Neural progenitor cell (in vitro differentiated cells): ENCODE data around the gene CHM. TPM values are rescaled to one million over a fixed set of nuclear protein-coding genes. Genes with fewer than 3 reads are reported as not detected.

ENCODE experiments used
- DNase-seq: peaks from one replicate; pipeline ENCODE4 v3.0.0-alpha.2; 2016; ENCODE audit warnings: low spot score
- H2AFZ ChIP-seq: fragments of 200-600 bp; sonication (generic); replicated peaks from 2 replicates; pipeline ENCODE4 v1.6.1; 2016; ENCODE audit warnings: antibody characterized with exemption
- H3F3A ChIP-seq: fragments of 200-600 bp; sonication (generic); 2 replicates; pipeline ENCODE4 v1.6.1; 2016; ENCODE audit warnings: antibody characterized with exemption, low read depth
- H3K27ac ChIP-seq: fragments of 200-600 bp; sonication (generic); 2 replicates; pipeline ENCODE4 v1.5.1; 2016; ENCODE audit warnings: mild to moderate bottlenecking
- H3K27me3 ChIP-seq: fragments of 200-600 bp; sonication (generic); 2 replicates; pipeline ENCODE4 v1.6.1; 2016; ENCODE audit warnings: mild to moderate bottlenecking, moderate library complexity
- H3K36me3 ChIP-seq: fragments of 200-600 bp; sonication (generic); 2 replicates; pipeline ENCODE4 v1.5.1; 2016
- H3K4me1 ChIP-seq: fragments of 200-600 bp; sonication (generic); 2 replicates; pipeline ENCODE4 v1.6.1; 2016; ENCODE audit warnings: mixed run types
- H3K4me2 ChIP-seq: fragments of 200-600 bp; sonication (generic); 2 replicates; pipeline ENCODE4 v1.6.1; 2016
- H3K4me3 ChIP-seq: fragments of 200-600 bp; sonication (generic); 2 replicates; pipeline ENCODE4 v1.5.1; 2016
- H3K79me2 ChIP-seq: fragments of 200-600 bp; sonication (generic); 2 replicates; pipeline ENCODE4 v1.6.1; 2016; ENCODE audit warnings: low read depth
- H3K9ac ChIP-seq: fragments of 200-600 bp; sonication (generic); 2 replicates; pipeline ENCODE4 v1.6.1; 2016
- H3K9me3 ChIP-seq: fragments of 200-600 bp; sonication (generic); 2 replicates; pipeline ENCODE4 v1.5.1; 2016; ENCODE audit warnings: low read depth
- H4K20me1 ChIP-seq: fragments of 200-600 bp; sonication (generic); 2 replicates; pipeline ENCODE4 v1.6.1; 2016; ENCODE audit warnings: low read depth
- H3K27ac Mint-ChIP-seq: 3 replicates; pipeline ENCODE4 v1.8.0; 2021; ENCODE audit warnings: mixed read lengths
- H3K27me3 Mint-ChIP-seq: 2 replicates; pipeline ENCODE4 v1.8.0; 2022; ENCODE audit warnings: low read depth, mild to moderate bottlenecking, inconsistent platforms, moderate library complexity, mixed read lengths; ENCODE audit not compliant: insufficient read depth
- H3K36me3 Mint-ChIP-seq: 3 replicates; pipeline ENCODE4 v1.8.0; 2021; ENCODE audit warnings: mixed read lengths
- H3K4me1 Mint-ChIP-seq: 3 replicates; pipeline ENCODE4 v1.8.0; 2021; ENCODE audit warnings: mixed read lengths
- H3K4me3 Mint-ChIP-seq: 3 replicates; pipeline ENCODE4 v1.8.0; 2021; ENCODE audit warnings: mild to moderate bottlenecking, moderate library complexity, mixed read lengths
- H3K9me3 Mint-ChIP-seq: 3 replicates; pipeline ENCODE4 v1.8.0; 2020; ENCODE audit warnings: mixed read lengths
- CTCF ChIP-seq: fragments of 200-600 bp; sonication (generic); IDR thresholded peaks from 2 replicates; pipeline ENCODE4 v1.5.1; 2017; ENCODE audit warnings: antibody characterized with exemption, mild to moderate bottlenecking
- EZH2 ChIP-seq: fragments of 200-600 bp; sonication (generic); IDR thresholded peaks from 2 replicates; pipeline ENCODE4 v1.6.1; 2017; ENCODE audit warnings: antibody characterized with exemption, mild to moderate bottlenecking, moderate library complexity
- EZH2phosphoT487 ChIP-seq: fragments of 200-600 bp; sonication (generic); IDR thresholded peaks from 2 replicates; pipeline ENCODE4 v1.6.1; 2017; ENCODE audit warnings: antibody characterized with exemption
- total RNA-seq: library from RNA; depleted of rRNA; stranded (reverse); fragments of >200 nt; gene quantifications from 2 replicates; pipeline ENCODE4 v1.2.3, GENCODE V29; 2015; ENCODE audit warnings: low replicate concordance

Gene CHM
- total RNA-seq, 1 donor from 2014 or later = 24.0 TPM

GRCh38 chrX:86061407-86061806 is 14.0 kb upstream of the CHM start:
- Histone ChIP-seq H3K27ac (no peak overlapping the region), H3K79me2 (no peaks in the 10 kb centered on the region), H3K4me1 (no peaks in the 10 kb centered on the region), H3K4me3 (no peak overlapping the region), H4K20me1 (no peaks in the 10 kb centered on the region), H3K9me3 (no peaks in the 10 kb centered on the region), H3K9ac (no peak overlapping the region), H3K36me3 (no peaks in the 10 kb centered on the region), H3K27me3 (no peaks in the 10 kb centered on the region), H2AFZ (no peak overlapping the region), H3F3A (no peaks in the 10 kb centered on the region), H3K4me2 (no peak overlapping the region)
- H3K36me3 Mint-ChIP-seq = no peaks in the 10 kb centered on the region
- H3K27ac Mint-ChIP-seq = no peak overlapping the region
- no peaks in the 10 kb centered on the region for H3K27me3 Mint-ChIP-seq
- no peaks in the 10 kb centered on the region for H3K9me3 Mint-ChIP-seq
- DNase-seq = no peak
- no peak for TF ChIP-seq EZH2
- no peak for TF ChIP-seq CTCF
- no peak for TF ChIP-seq EZH2phosphoT487
- H3K4me1 Mint-ChIP-seq = no peaks in the 10 kb centered on the region
- H3K4me3 Mint-ChIP-seq = no peak overlapping the region

- H3K4me3 Mint-ChIP-seq = no peak overlapping the region
- no peak for DNase-seq
- peaks cover 2% of the 10 kb centered on the region for H3K4me1 Mint-ChIP-seq
- TF ChIP-seq CTCF (no peak), EZH2 (no peak), EZH2phosphoT487 (no peak)
- peak overlapping the region; percentile 78 for H3K27ac Mint-ChIP-seq
- Histone ChIP-seq H4K20me1 (no peaks in the 10 kb centered on the region), H3K4me1 (no peaks in the 10 kb centered on the region), H3K9me3 (peaks cover 6% of the 10 kb centered on the region), H2AFZ (no peak overlapping the region), H3K9ac (no peak overlapping the region), H3K27ac (no peak overlapping the region), H3K36me3 (no peaks in the 10 kb centered on the region), H3F3A (no peaks in the 10 kb centered on the region), H3K4me3 (no peak overlapping the region), H3K79me2 (peaks cover 5% of the 10 kb centered on the region), H3K4me2 (no peak overlapping the region), H3K27me3 (no peaks in the 10 kb centered on the region)
- H3K27me3 Mint-ChIP-seq = peaks cover 5% of the 10 kb centered on the region
- H3K36me3 Mint-ChIP-seq = no peaks in the 10 kb centered on the region
- peaks cover 4% of the 10 kb centered on the region for H3K9me3 Mint-ChIP-seq
These were observed 4.4 kb upstream of the CHM start for GRCh38 chrX:86051741-86052140.

DNA sequence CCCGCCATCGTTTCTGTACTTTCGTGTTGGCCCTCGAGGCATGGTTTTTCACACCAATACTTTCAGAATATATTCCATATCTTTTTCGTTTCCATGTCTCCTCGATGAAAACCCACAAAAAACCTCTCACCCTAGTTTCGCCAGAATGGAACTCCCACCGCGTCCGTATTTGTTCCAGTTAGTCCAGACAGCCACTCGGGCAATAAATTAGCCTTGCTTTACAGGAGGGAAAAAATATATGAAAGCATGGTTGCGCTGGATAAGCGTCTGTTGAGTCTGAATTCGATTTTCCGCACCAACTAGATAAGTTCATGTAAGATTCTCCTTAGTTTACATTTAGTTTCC is 550 bp upstream of the CHM start:
- TF ChIP-seq CTCF (no peak), EZH2phosphoT487 (no peak), EZH2 (no peak)
- Mint-ChIP-seq H3K4me1 (peaks cover 5% of the 10 kb centered on the region), H3K27ac (no peak overlapping the region), H3K27me3 (peaks cover 2% of the 10 kb centered on the region), H3K9me3 (peaks cover 2% of the 10 kb centered on the region), H3K36me3 (peaks cover 2% of the 10 kb centered on the region), H3K4me3 (no peak overlapping the region)
- Histone ChIP-seq H3K36me3 (no peaks in the 10 kb centered on the region), H3K9me3 (peaks cover 11% of the 10 kb centered on the region), H3K4me3 (peak overlapping the region; percentile 75), H3K4me1 (no peaks in the 10 kb centered on the region), H3F3A (no peaks in the 10 kb centered on the region), H2AFZ (peak overlapping the region; percentile 83), H3K4me2 (peak overlapping the region; percentile 76), H3K79me2 (peaks cover 43% of the 10 kb centered on the region), H3K27me3 (no peaks in the 10 kb centered on the region), H3K9ac (no peak overlapping the region), H3K27ac (no peak overlapping the region), H4K20me1 (no peaks in the 10 kb centered on the region)
- no peak for DNase-seq

DNA sequence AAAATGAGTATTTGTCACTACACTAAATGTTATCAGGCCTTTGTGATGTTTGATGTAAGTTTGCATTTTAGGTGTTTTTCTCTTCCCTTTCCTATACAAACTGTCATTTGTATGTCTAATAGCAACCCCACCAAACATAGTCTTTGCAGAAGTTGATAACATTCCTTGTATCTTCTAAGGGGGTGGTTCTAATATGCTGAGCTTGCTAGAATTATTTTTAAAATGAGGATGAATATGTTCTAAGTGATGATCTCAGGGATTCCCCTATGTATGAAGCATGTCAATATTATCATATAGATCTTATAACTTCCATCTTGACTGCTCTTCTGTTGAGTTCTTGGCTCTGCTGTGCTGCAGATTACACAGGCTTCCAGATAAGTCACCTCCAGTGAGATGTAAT is 3.1 kb downstream of the CHM start:
- no peak overlapping the region for H3K4me3 Mint-ChIP-seq
- H3K4me1 ChIP-seq = peaks cover 5% of the 10 kb centered on the region
- peaks cover 2% of the 10 kb centered on the region for H3K36me3 Mint-ChIP-seq

More for the DNA sequence above, 3.1 kb downstream of the CHM start:
- Mint-ChIP-seq H3K27ac (no peak overlapping the region), H3K27me3 (peaks cover 2% of the 10 kb centered on the region), H3K4me1 (peaks cover 17% of the 10 kb centered on the region), H3K9me3 (peaks cover 2% of the 10 kb centered on the region)
- no peaks in the 10 kb centered on the region for H3K36me3 ChIP-seq
- no peaks in the 10 kb centered on the region for H3F3A ChIP-seq
- peaks cover 54% of the 10 kb centered on the region for H3K79me2 ChIP-seq
- no peak overlapping the region for H3K9ac ChIP-seq
- no peaks in the 10 kb centered on the region for H3K27me3 ChIP-seq
- H3K27ac ChIP-seq = no peak overlapping the region
- peaks cover 9% of the 10 kb centered on the region for H3K9me3 ChIP-seq
- H2AFZ ChIP-seq = no peak overlapping the region
- peaks cover 18% of the 10 kb centered on the region for H4K20me1 ChIP-seq
- DNase-seq = no peak
- TF ChIP-seq CTCF (no peak), EZH2phosphoT487 (no peak), EZH2 (no peak)
- H3K4me3 ChIP-seq = no peak overlapping the region
- no peak overlapping the region for H3K4me2 ChIP-seq
